Measurements from ENCODE around the gene TRIP13. TPM values are rescaled to one million over a fixed set of nuclear protein-coding genes. Genes with fewer than 3 reads are reported as not detected.

Gene TRIP13
- polyA plus RNA-seq, 1 donor from 2014 or later, result 2.1 TPM

- H3K9me2 ChIP-seq (ENCODE audit: insufficient read depth, low read length), result no peaks in the 10 kb centered on the region
- no peak overlapping the region for H3K4me2 ChIP-seq (ENCODE audit: low read length)
- H3K79me2 ChIP-seq (replicated peaks; ENCODE audit: insufficient read depth, low read length), result peaks cover 28% of the 10 kb centered on the region
- H3K4me3 ChIP-seq (ENCODE audit: low read length), result no peak overlapping the region
- H2AFZ ChIP-seq (ENCODE audit: low read depth, low read length), result no peak overlapping the region
- TF ChIP-seq MXI1 (conservative IDR thresholded peaks at IDR 0.05; ENCODE audit: poor library complexity, severe bottlenecking), result no peak
- peaks cover 7% of the 10 kb centered on the region for H3K36me3 ChIP-seq (ENCODE audit: insufficient read depth, low read length)
- no peaks in the 10 kb centered on the region for H3K9me3 ChIP-seq (ENCODE audit: low read length)
- no peaks in the 10 kb centered on the region for H4K20me1 ChIP-seq (ENCODE audit: insufficient read depth)
- H3K27me3 ChIP-seq (ENCODE audit: insufficient read depth, low read depth, low read length), result no peaks in the 10 kb centered on the region
- H3K9ac ChIP-seq (ENCODE audit: low read length), result no peak overlapping the region
- no peak overlapping the region for H3K27ac ChIP-seq (ENCODE audit: low read length)
- no peaks in the 10 kb centered on the region for H3F3A ChIP-seq (ENCODE audit: insufficient read depth, low read length, poor library complexity, severe bottlenecking)
Observed at GRCh38 chr5:889075-889710, 3.5 kb upstream of the TRIP13 start.

GRCh38 chr5:891117-891836 lies 1.4 kb upstream of the TRIP13 start:
- H3K4me2 ChIP-seq (ENCODE audit: low read length), result peak overlapping the region; percentile 89
- H3K9me2 ChIP-seq (ENCODE audit: insufficient read depth, low read length), result no peaks in the 10 kb centered on the region
- peak overlapping the region; percentile 77 for H3K27ac ChIP-seq (ENCODE audit: low read length)
- H3F3A ChIP-seq (ENCODE audit: insufficient read depth, low read length, poor library complexity, severe bottlenecking), result no peaks in the 10 kb centered on the region
- H3K9ac ChIP-seq (ENCODE audit: low read length), result peak overlapping the region; percentile 81
- no peak overlapping the region for H2AFZ ChIP-seq (ENCODE audit: low read depth, low read length)
- peaks cover 28% of the 10 kb centered on the region for H3K79me2 ChIP-seq (replicated peaks; ENCODE audit: insufficient read depth, low read length)
- H3K9me3 ChIP-seq (ENCODE audit: low read length), result no peaks in the 10 kb centered on the region
- no peaks in the 10 kb centered on the region for H4K20me1 ChIP-seq (ENCODE audit: insufficient read depth)
- TF ChIP-seq TAF1 (IDR thresholded peaks at IDR 0.05; ENCODE audit: low read depth) (no peak), SMC3 (conservative IDR thresholded peaks at IDR 0.05; ENCODE audit: poor library complexity) (no peak), REST (IDR thresholded peaks at IDR 0.05; ENCODE audit: borderline replicate concordance) (no peak), RAD21 (conservative IDR thresholded peaks at IDR 0.05) (no peak), MXI1 (conservative IDR thresholded peaks at IDR 0.05; ENCODE audit: poor library complexity, severe bottlenecking) (no peak), CTCF (IDR thresholded peaks at IDR 0.05; ENCODE audit: poor library complexity, severe bottlenecking) (no peak), EZH2 (IDR thresholded peaks at IDR 0.05; ENCODE audit: borderline replicate concordance, insufficient read depth, low read length, poor library complexity, severe bottlenecking) (no peak), POLR2AphosphoS5 (IDR thresholded peaks at IDR 0.05) (no peak), EP300 (conservative IDR thresholded peaks at IDR 0.05; ENCODE audit: poor library complexity, severe bottlenecking) (no peak)
- H3K27me3 ChIP-seq (ENCODE audit: insufficient read depth, low read depth, low read length), result no peaks in the 10 kb centered on the region
- peaks cover 7% of the 10 kb centered on the region for H3K36me3 ChIP-seq (ENCODE audit: insufficient read depth, low read length)
- H3K4me3 ChIP-seq (ENCODE audit: low read length), result peak overlapping the region; percentile 85
